ENCODE results near the gene CLEC11A.

DNA sequence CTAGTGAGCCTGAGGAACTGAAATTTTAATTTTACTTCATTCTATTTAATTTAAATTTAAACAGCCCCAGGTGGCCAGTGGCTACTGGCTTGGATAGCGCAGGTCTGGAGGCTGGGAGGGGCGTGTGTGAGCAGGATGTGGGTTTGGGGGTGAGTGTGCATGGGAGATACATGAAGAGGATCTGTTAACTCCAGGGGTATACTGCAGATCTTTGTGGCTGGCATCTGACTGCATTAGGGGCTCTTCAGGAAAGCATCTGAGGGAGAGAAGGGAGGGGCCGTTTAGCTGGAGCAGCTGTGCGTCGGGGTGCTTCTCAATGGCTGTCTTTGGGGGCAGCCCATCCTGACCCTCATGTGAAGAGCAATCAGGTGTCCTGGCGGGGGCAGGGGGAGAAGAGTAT, 10.3 kb upstream of the CLEC11A start:
- TF ChIP-seq EZH2 (IDR thresholded peaks at IDR 0.05; ENCODE audit: borderline replicate concordance, low read depth, low read length, poor library complexity, severe bottlenecking): no peak
- TF ChIP-seq, protein P1, sequence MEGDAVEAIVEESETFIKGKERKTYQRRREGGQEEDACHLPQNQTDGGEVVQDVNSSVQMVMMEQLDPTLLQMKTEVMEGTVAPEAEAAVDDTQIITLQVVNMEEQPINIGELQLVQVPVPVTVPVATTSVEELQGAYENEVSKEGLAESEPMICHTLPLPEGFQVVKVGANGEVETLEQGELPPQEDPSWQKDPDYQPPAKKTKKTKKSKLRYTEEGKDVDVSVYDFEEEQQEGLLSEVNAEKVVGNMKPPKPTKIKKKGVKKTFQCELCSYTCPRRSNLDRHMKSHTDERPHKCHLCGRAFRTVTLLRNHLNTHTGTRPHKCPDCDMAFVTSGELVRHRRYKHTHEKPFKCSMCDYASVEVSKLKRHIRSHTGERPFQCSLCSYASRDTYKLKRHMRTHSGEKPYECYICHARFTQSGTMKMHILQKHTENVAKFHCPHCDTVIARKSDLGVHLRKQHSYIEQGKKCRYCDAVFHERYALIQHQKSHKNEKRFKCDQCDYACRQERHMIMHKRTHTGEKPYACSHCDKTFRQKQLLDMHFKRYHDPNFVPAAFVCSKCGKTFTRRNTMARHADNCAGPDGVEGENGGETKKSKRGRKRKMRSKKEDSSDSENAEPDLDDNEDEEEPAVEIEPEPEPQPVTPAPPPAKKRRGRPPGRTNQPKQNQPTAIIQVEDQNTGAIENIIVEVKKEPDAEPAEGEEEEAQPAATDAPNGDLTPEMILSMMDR (conservative IDR thresholded peaks at IDR 0.05; ENCODE audit: low read depth, low read length): no peak
